Measurements from ENCODE around the gene PRR9. TPM values are rescaled to one million over a fixed set of nuclear protein-coding genes. Genes with fewer than 3 reads are reported as not detected.

Gene PRR9
- total RNA-seq, 1 experiment from 2014 or later = not detected

- no peak overlapping the region for H3K4me3 ChIP-seq (ENCODE audit: low read length)
- intact Hi-C loops (cut with micrococcal nuclease) = no loop called here
- POLR2A ChIA-PET (ENCODE audit: unreplicated experiment) = no interaction called here
- TF ChIP-seq CTCF (conservative IDR thresholded peaks at IDR 0.05; ENCODE audit: low read depth, low read length) (no peak), EZH2phosphoT487 (IDR thresholded peaks at IDR 0.05; ENCODE audit: borderline replicate concordance, low read length) (peak; percentile 67; the same call in 1 of the 2 replicates), EZH2 (IDR thresholded peaks at IDR 0.05; ENCODE audit: low read length, unreplicated experiment) (peak; percentile 87)
- no peaks in the 10 kb centered on the region for H3K36me3 ChIP-seq (ENCODE audit: low read depth, low read length)
- DNase-seq (no peak), ATAC-seq (peak; percentile 40; the same call in 1 of the 2 replicates)
- H4K20me1 ChIP-seq (ENCODE audit: low read length) = no peaks in the 10 kb centered on the region
- H3F3A ChIP-seq (ENCODE audit: low read length, unreplicated experiment) = no peaks in the 10 kb centered on the region
- no peaks in the 10 kb centered on the region; the same call in 1 of the 2 replicates for H3K9me2 ChIP-seq (replicated peaks; ENCODE audit: low read length)
- BruUV-seq (replicated peaks) = no TSS peak
- CTCF ChIA-PET = no interaction called here
- H3K27me3 ChIP-seq (ENCODE audit: low read length) = peaks cover 79% of the 10 kb centered on the region
- H3K4me1 ChIP-seq (ENCODE audit: insufficient read depth, low read length) = no peaks in the 10 kb centered on the region
- no peak overlapping the region for H2AFZ ChIP-seq (ENCODE audit: low read length)
- H3K27ac ChIP-seq (ENCODE audit: low read length) = no peak overlapping the region
- H3K9me3 ChIP-seq (ENCODE audit: low read length) = no peaks in the 10 kb centered on the region
- no peaks in the 10 kb centered on the region for H3K79me2 ChIP-seq (ENCODE audit: low read length)
- no peak overlapping the region for H3K4me2 ChIP-seq (ENCODE audit: low read length)
- no peak overlapping the region for H3K9ac ChIP-seq (ENCODE audit: low read length)
These were observed 44.1 kb downstream of the PRR9 start for GRCh38 chr1:153261281-153262069.

GRCh38 chr1:153262070-153262366 is 44.6 kb downstream of the PRR9 start:
- ChIA-PET POLR2A (ENCODE audit: unreplicated experiment) (no interaction called here), CTCF (no interaction called here)
- Histone ChIP-seq H3F3A (ENCODE audit: low read length, unreplicated experiment) (no peaks in the 10 kb centered on the region), H3K9me2 (replicated peaks; ENCODE audit: low read length) (no peaks in the 10 kb centered on the region; the same call in 1 of the 2 replicates), H2AFZ (ENCODE audit: low read length) (no peak overlapping the region), H3K4me1 (ENCODE audit: insufficient read depth, low read length) (no peaks in the 10 kb centered on the region), H3K27me3 (ENCODE audit: low read length) (peaks cover 80% of the 10 kb centered on the region), H3K4me2 (ENCODE audit: low read length) (no peak overlapping the region), H3K27ac (ENCODE audit: low read length) (no peak overlapping the region), H3K9me3 (ENCODE audit: low read length) (no peaks in the 10 kb centered on the region), H3K36me3 (ENCODE audit: low read depth, low read length) (no peaks in the 10 kb centered on the region), H3K79me2 (ENCODE audit: low read length) (no peaks in the 10 kb centered on the region), H3K9ac (ENCODE audit: low read length) (no peak overlapping the region), H4K20me1 (ENCODE audit: low read length) (no peaks in the 10 kb centered on the region), H3K4me3 (ENCODE audit: low read length) (no peak overlapping the region)
- ATAC-seq (no peak), DNase-seq (no peak)
- BruUV-seq (replicated peaks) = no TSS peak
- no peak for TF ChIP-seq EZH2 (IDR thresholded peaks at IDR 0.05; ENCODE audit: low read length, unreplicated experiment)
- TF ChIP-seq EZH2phosphoT487 (IDR thresholded peaks at IDR 0.05; ENCODE audit: borderline replicate concordance, low read length) = 0 out of 2 replicates have a peak, but pooled peaks have one; percentile 0
- intact Hi-C loops (cut with micrococcal nuclease) = no loop called here

- Histone ChIP-seq H3K27ac (ENCODE audit: low read length) (no peak overlapping the region), H3K4me1 (ENCODE audit: insufficient read depth, low read length) (no peaks in the 10 kb centered on the region), H3K79me2 (ENCODE audit: low read length) (no peaks in the 10 kb centered on the region), H4K20me1 (ENCODE audit: low read length) (no peaks in the 10 kb centered on the region), H3K9me2 (replicated peaks; ENCODE audit: low read length) (no peaks in the 10 kb centered on the region; the same call in 1 of the 2 replicates), H2AFZ (ENCODE audit: low read length) (no peak overlapping the region), H3K4me3 (ENCODE audit: low read length) (no peak overlapping the region), H3F3A (ENCODE audit: low read length, unreplicated experiment) (no peaks in the 10 kb centered on the region), H3K36me3 (ENCODE audit: low read depth, low read length) (no peaks in the 10 kb centered on the region), H3K9ac (ENCODE audit: low read length) (no peak overlapping the region), H3K27me3 (ENCODE audit: low read length) (peaks cover 84% of the 10 kb centered on the region), H3K4me2 (ENCODE audit: low read length) (no peak overlapping the region), H3K9me3 (ENCODE audit: low read length) (no peaks in the 10 kb centered on the region)
- intact Hi-C loops (cut with micrococcal nuclease) = no loop called here
- ATAC-seq (no peak), DNase-seq (no peak)
- CTCF ChIA-PET = no interaction called here
- POLR2A ChIA-PET (ENCODE audit: unreplicated experiment) = no interaction called here
- no TSS peak for BruUV-seq (replicated peaks)
- TF ChIP-seq EZH2phosphoT487 (IDR thresholded peaks at IDR 0.05; ENCODE audit: borderline replicate concordance, low read length) = no peak; the same call in 1 of the 2 replicates
- peak; percentile 8 for TF ChIP-seq EZH2 (IDR thresholded peaks at IDR 0.05; ENCODE audit: low read length, unreplicated experiment)
- no peak for TF ChIP-seq CTCF (conservative IDR thresholded peaks at IDR 0.05; ENCODE audit: low read depth, low read length)
These were observed 45.2 kb downstream of the PRR9 start for GRCh38 chr1:153262462-153263157.

Measured in PC-3 (cell line).